ENCODE data around the gene RIMBP2.

The RIMBP2 gene

GRCh38 chr12:130479401-130480125, 236.5 kb downstream of the RIMBP2 start:
- DNase-seq (ENCODE audit: extremely low spot score, insufficient read length, low read depth) (no peak), FAIRE-seq (no peak)

- no peak for DNase-seq (ENCODE audit: extremely low spot score, insufficient read length, low read depth)
- no peak for FAIRE-seq
These were observed 237.3 kb downstream of the RIMBP2 start for GRCh38 chr12:130478786-130479185.

GRCh38 chr12:130477701-130478100, 238.4 kb downstream of the RIMBP2 start:
- no peak for DNase-seq (ENCODE audit: extremely low spot score, insufficient read length, low read depth)
- no peak for FAIRE-seq

GRCh38 chr12:130477266-130477665, 238.8 kb downstream of the RIMBP2 start:
- DNase-seq (ENCODE audit: extremely low spot score, insufficient read length, low read depth) (no peak), FAIRE-seq (no peak)

GRCh38 chr12:130476451-130477135, 239.5 kb downstream of the RIMBP2 start:
- DNase-seq (ENCODE audit: extremely low spot score, insufficient read length, low read depth) (no peak), FAIRE-seq (no peak)

GRCh38 chr12:130474599-130475269, 241.4 kb downstream of the RIMBP2 start:
- no peak for DNase-seq (ENCODE audit: extremely low spot score, insufficient read length, low read depth)
- FAIRE-seq: no peak

GRCh38 chr12:130473266-130473665, 242.8 kb downstream of the RIMBP2 start:
- FAIRE-seq: no peak
- DNase-seq (ENCODE audit: extremely low spot score, insufficient read length, low read depth): no peak

- DNase-seq (ENCODE audit: extremely low spot score, insufficient read length, low read depth) (no peak), FAIRE-seq (no peak)
These were observed 245.1 kb downstream of the RIMBP2 start for GRCh38 chr12:130470969-130471368.

GRCh38 chr12:130469552-130469951, 246.5 kb downstream of the RIMBP2 start:
- FAIRE-seq (no peak), DNase-seq (ENCODE audit: extremely low spot score, insufficient read length, low read depth) (no peak)

- no peak for FAIRE-seq
- DNase-seq (ENCODE audit: extremely low spot score, insufficient read length, low read depth): no peak
These were observed 247.3 kb downstream of the RIMBP2 start for GRCh38 chr12:130468700-130469245.

GRCh38 chr12:130468186-130468585, 247.9 kb downstream of the RIMBP2 start:
- FAIRE-seq (no peak), DNase-seq (ENCODE audit: extremely low spot score, insufficient read length, low read depth) (no peak)

GRCh38 chr12:130465626-130466025, 250.5 kb downstream of the RIMBP2 start:
- no peak for FAIRE-seq
- no peak for DNase-seq (ENCODE audit: extremely low spot score, insufficient read length, low read depth)

- FAIRE-seq (no peak), DNase-seq (ENCODE audit: extremely low spot score, insufficient read length, low read depth) (no peak)
These were observed 251.1 kb downstream of the RIMBP2 start for GRCh38 chr12:130465046-130465445.

- DNase-seq (ENCODE audit: extremely low spot score, insufficient read length, low read depth) (no peak), FAIRE-seq (no peak)
These were observed 252.1 kb downstream of the RIMBP2 start for GRCh38 chr12:130463818-130464670.

GRCh38 chr12:130463275-130463658, 252.8 kb downstream of the RIMBP2 start:
- no peak for DNase-seq (ENCODE audit: extremely low spot score, insufficient read length, low read depth)
- no peak for FAIRE-seq

GRCh38 chr12:130462558-130463274, 253.4 kb downstream of the RIMBP2 start:
- FAIRE-seq (no peak), DNase-seq (ENCODE audit: extremely low spot score, insufficient read length, low read depth) (no peak)

- no peak for DNase-seq (ENCODE audit: extremely low spot score, insufficient read length, low read depth)
- FAIRE-seq: no peak
These were observed 254.1 kb downstream of the RIMBP2 start for GRCh38 chr12:130461839-130462557.

- DNase-seq (ENCODE audit: extremely low spot score, insufficient read length, low read depth) (no peak), FAIRE-seq (no peak)
These were observed 254.7 kb downstream of the RIMBP2 start for GRCh38 chr12:130461447-130461815.

Measured in GM18507 (cell line).